Renal cortical epithelial cell (primary cell): ENCODE measurements around the gene NOXO1. TPM values are rescaled to one million over a fixed set of nuclear protein-coding genes. Genes with fewer than 3 reads are reported as not detected.
"Not testable (repeated sequence)": the region's sequence is repeated elsewhere in the genome, so short reads cannot be mapped to it uniquely, and the experiment has no call there.

Experiments used
- DNase-seq: peaks from one replicate; pipeline ENCODE4 v3.0.0-alpha.2; 2011; ENCODE audit warnings: low read depth
- total RNA-seq: library from RNA; depleted of rRNA; stranded (reverse); fragments of >200 nt; gene quantifications from 2 replicates; pipeline ENCODE4 v1.2.3, GENCODE V29; 2014

NOXO1 gene
- total RNA-seq, 1 donor from 2014 or later: not detected

- DNase-seq: peak; percentile 79
These were observed 39.0 kb downstream of the NOXO1 start for GRCh38 chr16:1942047-1942809.

- DNase-seq: peak; percentile 89
These were observed 39.9 kb downstream of the NOXO1 start for GRCh38 chr16:1941162-1942046.

DNA sequence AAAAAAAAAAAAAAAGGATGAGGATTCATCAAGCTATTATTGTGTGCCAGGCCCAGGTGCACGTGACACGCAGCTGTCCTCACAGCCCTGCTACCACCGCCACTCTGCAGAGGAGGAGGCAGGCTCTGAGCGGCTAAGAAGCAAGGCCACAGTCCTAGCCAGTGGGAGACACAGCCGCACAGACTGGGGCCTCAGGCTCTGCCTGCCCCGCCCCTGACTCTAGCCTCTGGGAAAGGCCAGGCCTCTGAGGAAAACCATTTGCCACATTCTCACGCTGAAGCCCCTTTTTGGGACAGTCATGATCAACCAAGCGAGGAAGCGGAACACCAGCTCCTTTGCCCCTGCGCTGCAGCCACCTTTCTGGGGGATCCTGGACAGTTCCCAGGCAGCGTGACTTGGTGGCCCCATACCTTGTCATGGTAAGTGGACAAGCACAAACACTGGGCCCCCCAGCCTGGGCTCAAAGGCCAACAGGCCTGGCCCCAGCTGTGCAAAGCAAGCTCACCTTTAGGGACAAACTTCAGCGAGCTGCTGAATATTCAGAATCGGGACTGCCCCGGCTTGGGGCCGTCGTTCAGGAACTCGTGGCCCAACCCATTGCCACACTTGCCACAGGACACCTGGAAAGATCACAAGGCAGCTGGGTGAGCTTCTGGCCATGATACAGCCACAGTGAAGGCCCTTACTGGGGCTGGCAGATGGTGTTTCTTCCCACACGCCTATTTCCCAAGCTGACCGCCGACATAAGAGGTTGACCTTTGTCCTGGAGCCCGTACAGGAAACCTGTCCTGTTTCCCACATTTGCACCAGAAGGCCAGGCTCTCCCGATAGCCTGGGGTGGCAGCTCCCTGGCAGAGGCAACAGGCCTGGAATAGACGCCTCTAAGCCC lies 40.8 kb downstream of the NOXO1 start:
- DNase-seq: peak; percentile 61

- DNase-seq: not testable (repeated sequence)
These were observed 41.4 kb downstream of the NOXO1 start for GRCh38 chr16:1939833-1940232.

DNA sequence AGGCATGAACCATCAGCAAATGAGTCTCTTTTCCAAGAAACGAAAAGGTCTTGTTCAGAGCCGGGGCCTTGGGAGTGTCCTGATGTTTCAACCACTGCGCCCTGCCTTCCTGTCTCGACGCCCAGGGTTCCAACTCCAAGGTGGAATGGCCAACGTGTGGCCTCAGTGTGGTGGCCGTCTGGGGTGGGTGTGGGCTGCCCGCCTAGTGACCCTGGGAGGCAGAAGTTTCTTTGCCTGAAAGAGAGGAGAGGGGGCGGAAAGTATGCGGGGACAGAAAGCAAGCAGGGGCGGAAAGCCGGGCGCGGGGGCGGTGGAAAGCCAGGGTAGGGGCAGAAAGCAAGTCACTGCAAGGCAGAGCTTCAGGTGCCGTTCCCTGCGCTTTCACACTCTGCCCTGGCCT lies 42.4 kb downstream of the NOXO1 start:
- DNase-seq: no peak

DNA sequence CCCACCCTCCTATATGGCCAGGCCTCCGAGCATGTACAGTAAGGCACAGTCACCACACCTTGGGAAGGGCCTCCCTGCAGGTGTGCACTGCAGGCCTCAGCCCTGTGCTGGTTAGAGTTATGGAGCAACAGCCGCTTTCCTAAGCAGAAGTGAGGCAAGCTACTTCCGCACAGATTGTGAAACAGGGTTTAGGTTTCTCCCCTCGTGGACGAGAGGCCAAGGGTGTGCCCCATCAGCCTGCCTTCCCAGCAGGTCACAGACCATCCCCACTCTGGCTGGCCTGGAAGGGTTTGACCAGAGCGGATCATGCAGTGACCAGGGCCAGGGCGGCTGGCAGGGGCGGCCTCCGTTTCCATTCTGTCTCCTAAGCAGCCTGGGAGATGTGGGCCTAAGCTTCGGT lies 43.0 kb downstream of the NOXO1 start:
- DNase-seq: no peak

DNA sequence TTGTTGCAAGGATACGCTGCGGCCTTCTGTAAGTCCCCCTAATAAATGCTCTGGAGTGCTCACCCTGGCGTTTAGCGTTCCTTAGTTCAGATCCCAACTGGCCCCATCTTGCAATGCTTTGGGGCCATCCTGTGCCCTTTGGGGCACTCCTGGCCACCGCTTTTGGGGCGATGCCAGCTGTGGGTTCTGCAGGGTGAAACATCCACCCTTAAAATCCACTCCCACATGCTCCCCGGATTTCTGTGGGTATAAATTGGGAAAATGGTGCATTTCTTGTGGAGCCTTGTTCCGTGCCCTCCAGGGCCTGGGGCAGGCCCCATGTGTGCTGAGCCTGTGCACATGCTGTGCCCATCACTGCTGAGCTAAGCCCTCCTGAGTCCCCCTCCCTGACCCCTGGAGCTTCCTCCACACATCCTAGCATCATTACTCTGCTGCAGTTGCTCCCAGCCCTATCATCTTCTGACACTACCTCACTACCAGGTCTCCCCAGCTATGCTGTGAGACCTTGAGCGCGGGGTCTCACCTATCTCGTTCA lies 44.3 kb downstream of the NOXO1 start:
- no peak for DNase-seq

DNA sequence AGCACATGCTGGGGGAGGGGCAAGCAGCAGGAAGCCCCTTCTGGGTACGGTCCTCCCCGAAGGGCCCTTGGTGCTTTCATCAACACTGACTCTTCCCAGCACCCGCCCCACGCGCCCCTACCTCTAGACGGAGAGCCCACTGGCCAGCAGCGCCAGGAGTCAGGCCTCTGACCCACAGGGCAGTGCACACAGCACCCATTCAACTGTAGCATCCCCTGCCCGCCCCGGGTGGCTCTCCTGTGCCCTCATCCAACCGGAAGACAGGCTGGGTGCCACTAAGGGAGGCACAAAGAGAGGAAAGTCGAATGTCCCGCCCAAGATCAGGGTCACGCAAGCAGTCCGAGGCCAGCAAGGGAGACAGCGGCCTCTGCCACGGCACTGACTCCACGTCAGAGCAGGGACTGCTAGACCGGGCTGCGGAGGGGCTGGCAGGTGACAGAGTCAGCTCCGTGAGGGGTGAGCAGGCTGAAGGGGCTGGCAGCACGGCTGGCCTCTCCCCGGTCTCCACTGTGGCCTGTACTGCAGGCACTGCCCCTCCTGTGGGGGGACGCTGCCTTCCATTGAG lies 48.1 kb downstream of the NOXO1 start:
- no peak for DNase-seq

GRCh38 chr16:1932050-1933028 lies 48.9 kb downstream of the NOXO1 start:
- DNase-seq: peak; percentile 29

DNA sequence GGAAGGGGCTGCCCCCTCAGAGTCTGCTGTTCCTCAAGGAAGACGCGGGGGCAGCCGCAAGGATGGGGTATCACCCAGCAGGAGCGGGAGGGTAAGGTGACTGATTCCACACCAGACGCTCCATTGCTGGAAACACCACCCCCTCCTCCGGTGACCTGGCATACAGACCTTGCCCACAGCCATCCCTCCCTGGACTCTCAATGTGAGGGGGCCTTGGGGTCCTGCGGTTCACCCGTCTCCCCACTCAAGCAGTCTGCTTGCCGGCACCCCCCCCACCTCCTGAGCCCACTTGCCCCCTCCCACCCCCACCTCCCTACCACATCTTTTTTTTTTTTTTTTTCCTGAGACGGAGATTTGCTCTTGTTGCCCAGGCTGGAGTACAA lies 50.9 kb downstream of the NOXO1 start:
- DNase-seq: no peak

GRCh38 chr16:1929578-1930337 lies 51.5 kb downstream of the NOXO1 start:
- DNase-seq: peak; percentile 25

- peak; percentile 34 for DNase-seq
These were observed 52.2 kb downstream of the NOXO1 start for GRCh38 chr16:1929105-1929504.

Other genes starting within 250 kb of the NOXO1 start
- 38.9 and 84.0 TPM in 2 replicates for gene NME3, start 209.9 kb downstream of the NOXO1 start, total RNA-seq
- gene EME2, start 208.7 kb downstream of the NOXO1 start, total RNA-seq: 12.2 and 13.1 TPM in 2 replicates
- gene MRPS34, start 208.3 kb downstream of the NOXO1 start, total RNA-seq: 41.6 and 68.4 TPM in 2 replicates
- gene SPSB3, start 198.9 kb downstream of the NOXO1 start, total RNA-seq: 53.2 and 60.8 TPM in 2 replicates
- gene NUBP2, start 198.5 kb downstream of the NOXO1 start, total RNA-seq: 58.2 and 85.3 TPM in 2 replicates
- gene IGFALS, start 187.8 kb downstream of the NOXO1 start, total RNA-seq: 0.05 TPM in 1 of 2 replicates, not detected in the other
- gene HAGH, start 154.6 kb downstream of the NOXO1 start, total RNA-seq: 63.9 and 102 TPM in 2 replicates
- gene FAHD1, start 154.3 kb downstream of the NOXO1 start, total RNA-seq: 84.9 and 109 TPM in 2 replicates
- 0.15 and 2.6 TPM in 2 replicates for gene MEIOB, start 109.3 kb downstream of the NOXO1 start, total RNA-seq
- not detected in 2 replicates for gene HS3ST6, start 63.1 kb downstream of the NOXO1 start, total RNA-seq
- 9.6 and 10.8 TPM in 2 replicates for gene MSRB1, start 38.3 kb downstream of the NOXO1 start, total RNA-seq
- gene RPL3L, start 26.8 kb downstream of the NOXO1 start, total RNA-seq: not detected in 2 replicates
- 119 and 138 TPM in 2 replicates for gene NDUFB10, start 21.9 kb downstream of the NOXO1 start, total RNA-seq
- gene RPS2, start 16.6 kb downstream of the NOXO1 start, total RNA-seq: 865 and 1,076 TPM in 2 replicates
- gene RNF151, start 14.6 kb downstream of the NOXO1 start, total RNA-seq: not detected in 2 replicates
- gene TBL3, start 9.4 kb downstream of the NOXO1 start, total RNA-seq: 46.2 and 46.3 TPM in 2 replicates
- gene GFER, start 2.7 kb upstream of the NOXO1 start, total RNA-seq: 8.7 and 10.1 TPM in 2 replicates
- gene SYNGR3, start 8.5 kb upstream of the NOXO1 start, total RNA-seq: 2.0 and 8.0 TPM in 2 replicates
- gene ZNF598, start 28.4 kb upstream of the NOXO1 start, total RNA-seq: 10.1 and 22.4 TPM in 2 replicates
- 0.10 TPM in 1 of 2 replicates, not detected in the other for gene NPW, start 38.3 kb upstream of the NOXO1 start, total RNA-seq
- 3.5 and 6.3 TPM in 2 replicates for gene NHERF2, start 45.4 kb upstream of the NOXO1 start, total RNA-seq
- gene NTHL1, start 66.4 kb upstream of the NOXO1 start, total RNA-seq: 11.4 and 24.5 TPM in 2 replicates
- gene TSC2, start 66.5 kb upstream of the NOXO1 start, total RNA-seq: 24.5 and 63.6 TPM in 2 replicates
- gene PKD1, start 154.4 kb upstream of the NOXO1 start, total RNA-seq: 17.4 and 98.0 TPM in 2 replicates
- 0.69 and 0.70 TPM in 2 replicates for gene RAB26, start 167.2 kb upstream of the NOXO1 start, total RNA-seq
- 41.8 and 66.1 TPM in 2 replicates for gene TRAF7, start 174.3 kb upstream of the NOXO1 start, total RNA-seq
- gene CASKIN1, start 215.1 kb upstream of the NOXO1 start, total RNA-seq: under 0.01 and 0.15 TPM in 2 replicates
- gene MLST8, start 224.0 kb upstream of the NOXO1 start, total RNA-seq: 16.7 and 22.2 TPM in 2 replicates
- 0.17 and 1.7 TPM in 2 replicates for gene BRICD5, start 229.4 kb upstream of the NOXO1 start, total RNA-seq
- 9.7 and 29.9 TPM in 2 replicates for gene PGP, start 233.4 kb upstream of the NOXO1 start, total RNA-seq
- gene E4F1, start 242.1 kb upstream of the NOXO1 start, total RNA-seq: 29.7 and 32.7 TPM in 2 replicates